Measurements from ENCODE around the gene ATF2. TPM values are rescaled to one million over a fixed set of nuclear protein-coding genes. Genes with fewer than 3 reads are reported as not detected.

Gene ATF2
- total and polyA plus RNA-seq, 2 donors (not counting 1 experiment from before 2014, with no cell fraction given) = 52.7 to 64.5 TPM

DNA sequence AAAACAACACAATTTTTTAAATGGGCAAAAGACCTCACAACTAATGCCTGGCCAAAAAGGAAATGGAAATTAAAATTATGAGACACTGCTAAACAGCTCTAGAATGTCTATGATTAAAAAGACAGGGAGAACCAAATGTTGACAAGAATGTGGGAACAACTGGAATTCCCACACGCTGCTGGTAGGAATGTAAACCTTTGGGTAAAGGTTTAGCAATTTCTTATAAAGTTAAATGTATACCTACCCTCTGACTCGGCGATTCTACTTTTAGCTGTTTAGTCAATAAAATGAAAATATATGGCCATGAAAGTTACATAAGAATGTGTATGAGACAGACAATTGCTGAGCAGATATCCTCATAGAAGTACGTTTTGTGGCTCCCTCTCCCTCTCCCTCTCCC lies 60.9 kb downstream of the ATF2 start:
- TF ChIP-seq, protein P1, sequence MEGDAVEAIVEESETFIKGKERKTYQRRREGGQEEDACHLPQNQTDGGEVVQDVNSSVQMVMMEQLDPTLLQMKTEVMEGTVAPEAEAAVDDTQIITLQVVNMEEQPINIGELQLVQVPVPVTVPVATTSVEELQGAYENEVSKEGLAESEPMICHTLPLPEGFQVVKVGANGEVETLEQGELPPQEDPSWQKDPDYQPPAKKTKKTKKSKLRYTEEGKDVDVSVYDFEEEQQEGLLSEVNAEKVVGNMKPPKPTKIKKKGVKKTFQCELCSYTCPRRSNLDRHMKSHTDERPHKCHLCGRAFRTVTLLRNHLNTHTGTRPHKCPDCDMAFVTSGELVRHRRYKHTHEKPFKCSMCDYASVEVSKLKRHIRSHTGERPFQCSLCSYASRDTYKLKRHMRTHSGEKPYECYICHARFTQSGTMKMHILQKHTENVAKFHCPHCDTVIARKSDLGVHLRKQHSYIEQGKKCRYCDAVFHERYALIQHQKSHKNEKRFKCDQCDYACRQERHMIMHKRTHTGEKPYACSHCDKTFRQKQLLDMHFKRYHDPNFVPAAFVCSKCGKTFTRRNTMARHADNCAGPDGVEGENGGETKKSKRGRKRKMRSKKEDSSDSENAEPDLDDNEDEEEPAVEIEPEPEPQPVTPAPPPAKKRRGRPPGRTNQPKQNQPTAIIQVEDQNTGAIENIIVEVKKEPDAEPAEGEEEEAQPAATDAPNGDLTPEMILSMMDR (conservative IDR thresholded peaks at IDR 0.05 in 1 of 2, IDR thresholded peaks at IDR 0.05 in 1 of 2; ENCODE audit: low read depth in 1 of 2, low read length in 2 of 2) = no peak
- no peak for TF ChIP-seq EZH2 (IDR thresholded peaks at IDR 0.05; ENCODE audit: low read length, missing control alignments)

DNA sequence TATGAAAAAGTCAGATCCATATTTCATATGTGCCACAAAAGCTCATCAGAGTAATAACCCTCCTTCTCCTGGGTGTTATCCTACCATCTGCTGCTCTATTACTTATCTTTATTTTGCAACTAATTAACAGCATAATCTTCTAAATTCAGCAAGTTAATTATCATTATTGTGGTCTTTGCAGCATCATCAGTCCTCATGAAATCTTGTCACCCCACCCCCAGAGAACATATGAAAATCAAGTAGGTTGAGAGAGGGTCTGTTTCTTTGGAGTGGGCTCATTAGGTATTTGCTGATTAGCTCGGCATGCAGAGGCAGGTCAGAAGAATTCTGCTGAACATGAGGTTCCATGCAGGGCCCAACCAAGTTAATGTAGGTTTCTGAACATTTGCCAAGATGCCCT lies 64.8 kb downstream of the ATF2 start:
- Histone ChIP-seq H4K20me1 (ENCODE audit: control insufficient read depth, extremely low read depth, insufficient read depth, low read length) (no peaks in the 10 kb centered on the region), H3K36me3 (ENCODE audit: control insufficient read depth, insufficient read depth, low read length) (peaks cover 1% of the 10 kb centered on the region), H3K27ac (ENCODE audit: insufficient read depth, low read length) (no peak overlapping the region), H3K4me1 (ENCODE audit: control insufficient read depth, extremely low read depth, insufficient read depth, low read length) (no peaks in the 10 kb centered on the region), H3K4me2 (ENCODE audit: extremely low read depth, insufficient read depth, low read length) (no peak overlapping the region), H3K9me3 (ENCODE audit: control insufficient read depth, insufficient read depth, low read depth, low read length) (no peaks in the 10 kb centered on the region), H2AFZ (ENCODE audit: low read length) (no peak overlapping the region), H3K27me3 (ENCODE audit: control insufficient read depth, insufficient read depth, low read length) (no peaks in the 10 kb centered on the region), H3K4me3 (replicated peaks in 1 of 4; ENCODE audit: control extremely low read depth in 1 of 4, insufficient read depth in 1 of 4, low read depth in 3 of 4, low read length in 4 of 4) (no peak overlapping the region), H3K79me2 (ENCODE audit: control insufficient read depth, insufficient read depth, low read length) (no peaks in the 10 kb centered on the region), H3K9ac (ENCODE audit: insufficient read depth, low read length) (no peak overlapping the region)
- DNase-seq (ENCODE audit: low read depth in 2 of 2) = no peak
- TF ChIP-seq, protein P1 (conservative IDR thresholded peaks at IDR 0.05 in 1 of 2, IDR thresholded peaks at IDR 0.05 in 1 of 2; ENCODE audit: low read depth in 1 of 2, low read length in 2 of 2) = no peak
- TF ChIP-seq EZH2 (IDR thresholded peaks at IDR 0.05; ENCODE audit: low read length, missing control alignments) = no peak

More for the DNA sequence above, 60.9 kb downstream of the ATF2 start:
- H3K4me3 ChIP-seq (replicated peaks in 1 of 4; ENCODE audit: control extremely low read depth in 1 of 4, insufficient read depth in 1 of 4, low read depth in 3 of 4, low read length in 4 of 4) = no peak overlapping the region
- no peak overlapping the region for H3K27ac ChIP-seq (ENCODE audit: insufficient read depth, low read length)
- H3K9me3 ChIP-seq (ENCODE audit: control insufficient read depth, insufficient read depth, low read depth, low read length) = no peaks in the 10 kb centered on the region
- H4K20me1 ChIP-seq (ENCODE audit: control insufficient read depth, extremely low read depth, insufficient read depth, low read length) = no peaks in the 10 kb centered on the region
- no peaks in the 10 kb centered on the region for H3K4me1 ChIP-seq (ENCODE audit: control insufficient read depth, extremely low read depth, insufficient read depth, low read length)
- H3K36me3 ChIP-seq (ENCODE audit: control insufficient read depth, insufficient read depth, low read length) = peaks cover 1% of the 10 kb centered on the region
- no peak overlapping the region for H3K9ac ChIP-seq (ENCODE audit: insufficient read depth, low read length)
- H3K4me2 ChIP-seq (ENCODE audit: extremely low read depth, insufficient read depth, low read length) = no peak overlapping the region
- no peaks in the 10 kb centered on the region for H3K79me2 ChIP-seq (ENCODE audit: control insufficient read depth, insufficient read depth, low read length)
- H3K27me3 ChIP-seq (ENCODE audit: control insufficient read depth, insufficient read depth, low read length) = no peaks in the 10 kb centered on the region
- no peak overlapping the region for H2AFZ ChIP-seq (ENCODE audit: low read length)
- DNase-seq (ENCODE audit: low read depth in 2 of 2) = no peak

DNA sequence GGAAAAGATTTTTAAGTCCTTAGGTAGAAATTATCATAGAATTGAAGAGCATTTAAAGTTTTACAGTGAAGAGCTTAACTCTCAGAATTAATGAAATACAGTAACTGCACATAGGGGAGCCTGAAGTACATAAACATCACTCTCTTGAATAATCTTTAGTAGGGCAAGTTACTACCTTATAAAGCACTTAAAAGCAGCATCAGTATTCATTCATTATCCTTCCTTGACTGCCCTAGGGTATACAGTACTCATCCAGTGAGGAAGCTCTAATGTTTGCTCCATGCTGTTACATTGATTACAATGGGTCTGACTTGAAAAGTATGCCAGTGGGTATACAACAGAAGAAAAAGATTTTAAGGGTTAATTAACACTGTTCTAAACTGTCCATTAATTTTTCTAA lies 66.5 kb downstream of the ATF2 start:
- Histone ChIP-seq H3K79me2 (ENCODE audit: control insufficient read depth, insufficient read depth, low read length) (no peaks in the 10 kb centered on the region), H4K20me1 (ENCODE audit: control insufficient read depth, extremely low read depth, insufficient read depth, low read length) (no peaks in the 10 kb centered on the region), H3K27me3 (ENCODE audit: control insufficient read depth, insufficient read depth, low read length) (no peaks in the 10 kb centered on the region), H3K9ac (ENCODE audit: insufficient read depth, low read length) (no peak overlapping the region), H2AFZ (ENCODE audit: low read length) (no peak overlapping the region), H3K4me2 (ENCODE audit: extremely low read depth, insufficient read depth, low read length) (no peak overlapping the region), H3K27ac (ENCODE audit: insufficient read depth, low read length) (no peak overlapping the region), H3K4me3 (replicated peaks in 1 of 4; ENCODE audit: control extremely low read depth in 1 of 4, insufficient read depth in 1 of 4, low read depth in 3 of 4, low read length in 4 of 4) (no peak overlapping the region), H3K9me3 (ENCODE audit: control insufficient read depth, insufficient read depth, low read depth, low read length) (no peaks in the 10 kb centered on the region), H3K4me1 (ENCODE audit: control insufficient read depth, extremely low read depth, insufficient read depth, low read length) (peaks cover 9% of the 10 kb centered on the region), H3K36me3 (ENCODE audit: control insufficient read depth, insufficient read depth, low read length) (peaks cover 1% of the 10 kb centered on the region)
- no peak for DNase-seq (ENCODE audit: low read depth in 2 of 2)
- TF ChIP-seq, protein P1 (conservative IDR thresholded peaks at IDR 0.05 in 1 of 2, IDR thresholded peaks at IDR 0.05 in 1 of 2; ENCODE audit: low read depth in 1 of 2, low read length in 2 of 2) = no peak
- no peak for TF ChIP-seq EZH2 (IDR thresholded peaks at IDR 0.05; ENCODE audit: low read length, missing control alignments)
